ENCODE results near the gene RAB6B. TPM values are rescaled to one million over a fixed set of nuclear protein-coding genes. Genes with fewer than 3 reads are reported as not detected.

The RAB6B gene
- total and polyA plus RNA-seq, 2 experiments from 2014 or later: 2.6 to 3.0 TPM

- no peaks in the 10 kb centered on the region for H3K4me1 ChIP-seq (ENCODE audit: low read depth)
- peaks cover 11% of the 10 kb centered on the region for H3K27me3 ChIP-seq
- H3K9me3 ChIP-seq (ENCODE audit: low read depth): no peaks in the 10 kb centered on the region
- H3K4me3 ChIP-seq: no peak overlapping the region
- no peak for DNase-seq (ENCODE audit: low read depth in 1 of 2, low spot score in 1 of 2)
- no peaks in the 10 kb centered on the region for H3K36me3 ChIP-seq
- no peak for TF ChIP-seq CTCF (IDR thresholded peaks at IDR 0.05; ENCODE audit: low read depth, low read length)
- H3K27ac ChIP-seq: no peak overlapping the region
Measured at GRCh38 chr3:133882986-133883586, 12.6 kb downstream of the RAB6B start.

- H3K36me3 ChIP-seq: no peaks in the 10 kb centered on the region
- no peak for DNase-seq (ENCODE audit: low read depth in 1 of 2, low spot score in 1 of 2)
- peaks cover 11% of the 10 kb centered on the region for H3K27me3 ChIP-seq
- no peak overlapping the region for H3K4me3 ChIP-seq
- no peaks in the 10 kb centered on the region for H3K9me3 ChIP-seq (ENCODE audit: low read depth)
- no peak overlapping the region for H3K27ac ChIP-seq
- TF ChIP-seq CTCF (IDR thresholded peaks at IDR 0.05; ENCODE audit: low read depth, low read length): no peak
- H3K4me1 ChIP-seq (ENCODE audit: low read depth): no peaks in the 10 kb centered on the region
Measured at GRCh38 chr3:133881939-133882825, 13.5 kb downstream of the RAB6B start.

- no peak for DNase-seq (ENCODE audit: low read depth in 1 of 2, low spot score in 1 of 2)
- H3K4me3 ChIP-seq: no peak overlapping the region
- no peak for TF ChIP-seq CTCF (IDR thresholded peaks at IDR 0.05; ENCODE audit: low read depth, low read length)
- H3K27ac ChIP-seq: no peak overlapping the region
- no peaks in the 10 kb centered on the region for H3K36me3 ChIP-seq
- peaks cover 10% of the 10 kb centered on the region for H3K27me3 ChIP-seq
- H3K4me1 ChIP-seq (ENCODE audit: low read depth): no peaks in the 10 kb centered on the region
- H3K9me3 ChIP-seq (ENCODE audit: low read depth): no peaks in the 10 kb centered on the region
Measured at GRCh38 chr3:133881492-133881891, 14.2 kb downstream of the RAB6B start.

- DNase-seq (ENCODE audit: low read depth in 1 of 2, low spot score in 1 of 2): no peak
- H3K27ac ChIP-seq: no peak overlapping the region
- no peaks in the 10 kb centered on the region for H3K36me3 ChIP-seq
- no peaks in the 10 kb centered on the region for H3K4me1 ChIP-seq (ENCODE audit: low read depth)
- H3K27me3 ChIP-seq: peaks cover 6% of the 10 kb centered on the region
- TF ChIP-seq CTCF (IDR thresholded peaks at IDR 0.05; ENCODE audit: low read depth, low read length): no peak
- H3K4me3 ChIP-seq: no peak overlapping the region
- no peaks in the 10 kb centered on the region for H3K9me3 ChIP-seq (ENCODE audit: low read depth)
Measured at GRCh38 chr3:133880886-133881455, 14.7 kb downstream of the RAB6B start.

GRCh38 chr3:133880287-133880686 is 15.4 kb downstream of the RAB6B start:
- no peak for TF ChIP-seq CTCF (IDR thresholded peaks at IDR 0.05; ENCODE audit: low read depth, low read length)
- no peak for DNase-seq (ENCODE audit: low read depth in 1 of 2, low spot score in 1 of 2)
- no peak overlapping the region for H3K27ac ChIP-seq
- H3K9me3 ChIP-seq (ENCODE audit: low read depth): no peaks in the 10 kb centered on the region
- no peaks in the 10 kb centered on the region for H3K36me3 ChIP-seq
- peaks cover 6% of the 10 kb centered on the region for H3K27me3 ChIP-seq
- no peak overlapping the region for H3K4me3 ChIP-seq
- H3K4me1 ChIP-seq (ENCODE audit: low read depth): no peaks in the 10 kb centered on the region

Measured in cardiac muscle cell (in vitro differentiated cells and primary cell).